ENCODE results near the gene KRTAP10-1. TPM values are rescaled to one million over a fixed set of nuclear protein-coding genes. Genes with fewer than 3 reads are reported as not detected.
"Not testable (repeated sequence)": the region's sequence is repeated elsewhere in the genome, so short reads cannot be mapped to it uniquely, and the experiment has no call there.

Gene KRTAP10-1
- total RNA-seq, 1 experiment from 2014 or later, result not detected

DNA sequence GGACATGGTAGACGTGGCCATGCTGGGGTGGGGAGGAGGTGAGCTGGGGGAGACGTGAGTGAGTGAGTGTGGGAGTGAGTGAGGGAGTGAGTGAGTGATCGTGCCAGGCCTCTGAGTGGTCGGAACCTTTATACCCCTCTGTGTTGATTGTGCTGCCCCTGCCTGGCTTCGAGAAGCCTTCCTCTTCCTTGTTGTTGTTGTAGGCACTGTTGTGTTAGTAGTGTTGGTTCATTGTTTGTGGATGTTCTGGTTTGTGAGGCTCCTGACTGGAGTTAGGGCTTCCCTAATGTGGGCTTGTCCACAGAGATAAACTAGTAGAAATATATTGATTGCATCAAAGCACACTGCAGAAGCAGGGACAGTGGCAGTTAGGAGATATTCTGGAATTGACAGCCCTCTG is 18.7 kb upstream of the KRTAP10-1 start, which contains the start of gene KRTAP10-3:
Gene KRTAP10-3, minus strand, starts transcription at position 101 of the 400 bp plus-strand sequence. Its CDS starts 80 bp downstream, at position 21.
- peak; percentile 20 for DNase-seq
- Histone ChIP-seq H3K27me3 (ENCODE audit: control insufficient read depth, insufficient read depth, low read length) (no peaks in the 10 kb centered on the region), H3K36me3 (replicated peaks; ENCODE audit: control insufficient read depth, insufficient read depth, low read length) (no peaks in the 10 kb centered on the region), H3K4me3 (ENCODE audit: insufficient read depth, low read depth, low read length) (no peak within 1 kb of the TSS)

DNA sequence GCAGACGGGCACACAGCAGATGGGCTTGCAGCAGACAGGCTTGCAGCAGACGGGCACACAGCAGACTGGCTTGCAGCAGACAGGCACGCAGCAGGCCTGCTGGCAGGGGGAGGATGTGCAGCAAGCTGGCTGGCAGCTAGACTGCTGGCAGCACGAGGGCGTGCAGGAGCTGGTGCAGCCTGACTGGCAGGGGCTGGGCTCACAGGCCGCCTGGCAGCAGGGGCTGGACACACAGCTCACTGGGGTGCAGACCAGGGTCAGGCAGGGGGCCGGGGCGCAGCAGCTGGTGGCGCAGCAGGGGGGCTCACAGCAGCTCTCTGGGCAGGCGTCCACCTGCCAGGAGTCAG is 18.3 kb upstream of the KRTAP10-1 start:
- H3K36me3 ChIP-seq (replicated peaks; ENCODE audit: control insufficient read depth, insufficient read depth, low read length); H3K27me3 ChIP-seq (ENCODE audit: control insufficient read depth, insufficient read depth, low read length); DNase-seq; H3K4me3 ChIP-seq (ENCODE audit: insufficient read depth, low read depth, low read length): not testable (repeated sequence)

DNA sequence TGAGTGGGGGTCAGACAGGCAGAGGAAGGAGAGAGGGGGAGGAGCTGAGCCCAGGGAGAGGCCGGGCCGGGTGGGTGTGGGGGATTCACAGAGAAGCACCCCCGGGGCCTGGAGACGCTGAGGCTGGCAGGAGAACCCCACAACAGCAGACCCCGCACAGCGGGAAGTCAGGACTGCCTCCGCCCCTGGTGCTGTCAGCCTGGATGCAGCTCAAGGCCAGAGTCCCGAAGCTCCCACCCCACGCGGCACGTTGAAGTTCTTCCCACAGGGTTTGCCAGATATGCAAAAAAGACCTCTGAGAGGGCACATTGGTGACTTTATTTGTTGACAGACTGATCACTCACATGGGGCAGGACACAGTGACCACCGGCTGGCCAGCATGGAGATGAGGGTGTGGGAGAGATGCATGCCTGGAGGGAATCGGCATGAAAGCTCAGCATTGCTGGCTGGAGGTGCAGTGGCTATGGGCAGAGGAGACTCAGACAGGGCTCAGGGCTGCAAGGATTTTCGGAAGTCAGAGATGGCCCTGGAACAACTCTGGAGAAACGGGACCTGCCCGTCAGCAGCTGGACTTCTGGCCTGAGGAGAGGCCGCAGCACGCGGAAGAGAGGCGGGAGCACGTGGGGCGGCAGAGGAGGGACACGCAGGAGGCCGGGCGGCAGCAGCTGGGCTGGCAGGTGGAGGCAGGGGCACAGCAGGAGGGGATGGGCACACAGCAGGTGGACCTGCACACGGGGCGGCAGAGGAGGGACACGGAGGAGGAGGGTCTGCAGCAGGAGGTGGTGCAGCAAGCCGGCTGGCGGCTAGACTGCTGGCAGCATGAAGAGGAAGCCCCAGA is 17.7 kb upstream of the KRTAP10-1 start:
- no peak overlapping the region for H3K4me3 ChIP-seq (ENCODE audit: insufficient read depth, low read depth, low read length)
- H3K36me3 ChIP-seq (replicated peaks; ENCODE audit: control insufficient read depth, insufficient read depth, low read length), result no peaks in the 10 kb centered on the region
- no peaks in the 10 kb centered on the region for H3K27me3 ChIP-seq (ENCODE audit: control insufficient read depth, insufficient read depth, low read length)
- DNase-seq, result peak; percentile 66

DNA sequence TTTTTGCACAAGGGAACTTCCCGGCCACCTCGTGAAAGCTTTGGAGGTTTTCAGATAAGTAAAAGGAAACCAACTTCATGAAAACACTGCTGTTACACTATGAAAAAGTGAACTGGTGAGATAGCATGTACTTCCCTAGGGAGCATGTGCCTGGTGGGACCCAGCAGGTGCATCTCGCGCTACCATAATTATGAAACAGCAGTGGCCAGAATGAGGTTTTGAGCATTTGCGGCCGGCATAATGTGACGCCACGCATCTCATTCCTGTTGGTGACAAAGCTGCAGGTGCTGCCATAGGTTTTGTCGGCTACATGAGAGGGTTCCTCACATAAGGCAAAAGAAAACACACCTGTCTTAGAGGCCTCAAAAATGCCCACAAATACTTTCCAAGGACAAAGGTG is 16.9 kb upstream of the KRTAP10-1 start:
- DNase-seq, result peak; percentile 16
- H3K27me3 ChIP-seq (ENCODE audit: control insufficient read depth, insufficient read depth, low read length), result no peaks in the 10 kb centered on the region
- no peaks in the 10 kb centered on the region for H3K36me3 ChIP-seq (replicated peaks; ENCODE audit: control insufficient read depth, insufficient read depth, low read length)

DNA sequence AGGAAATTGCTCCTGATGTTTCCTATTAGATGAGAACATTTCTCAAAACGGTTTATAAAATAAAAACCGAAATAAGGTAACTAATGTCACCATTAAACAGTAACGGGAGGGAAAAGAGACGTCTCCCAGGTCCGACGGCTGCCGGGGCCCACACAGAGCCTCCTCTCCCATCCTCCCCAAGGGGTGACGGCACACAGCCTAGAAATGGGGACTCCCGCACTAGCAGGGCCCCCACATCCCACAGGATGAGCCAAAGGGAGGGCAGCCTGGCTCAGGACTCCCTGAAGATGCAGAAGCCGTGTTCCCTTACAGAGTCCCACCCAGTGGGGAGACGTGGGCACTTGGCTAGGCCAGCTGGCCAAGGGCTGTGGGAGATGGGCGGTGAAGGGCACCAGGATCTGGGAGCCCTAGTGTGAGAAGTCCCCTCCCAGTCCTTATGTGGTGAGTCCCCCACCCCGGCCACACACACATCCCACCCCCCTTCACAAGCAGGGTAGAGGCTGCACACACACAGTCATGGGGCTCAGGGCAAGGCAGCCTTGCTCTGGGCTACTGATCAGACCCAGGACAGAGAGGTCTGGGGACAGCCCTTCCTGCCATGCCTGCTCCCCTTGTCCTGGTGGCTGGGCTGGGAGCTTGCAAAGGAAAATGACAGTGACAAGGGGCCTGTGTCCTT is 15.3 kb upstream of the KRTAP10-1 start:
- no peak overlapping the region for H3K4me3 ChIP-seq (ENCODE audit: insufficient read depth, low read depth, low read length)
- no peaks in the 10 kb centered on the region for H3K27me3 ChIP-seq (ENCODE audit: control insufficient read depth, insufficient read depth, low read length)
- peak; percentile 51 for DNase-seq
- H3K36me3 ChIP-seq (replicated peaks; ENCODE audit: control insufficient read depth, insufficient read depth, low read length), result no peaks in the 10 kb centered on the region

More for the DNA sequence above, 16.9 kb upstream of the KRTAP10-1 start:
- no peak overlapping the region for H3K4me3 ChIP-seq (ENCODE audit: insufficient read depth, low read depth, low read length)

DNA sequence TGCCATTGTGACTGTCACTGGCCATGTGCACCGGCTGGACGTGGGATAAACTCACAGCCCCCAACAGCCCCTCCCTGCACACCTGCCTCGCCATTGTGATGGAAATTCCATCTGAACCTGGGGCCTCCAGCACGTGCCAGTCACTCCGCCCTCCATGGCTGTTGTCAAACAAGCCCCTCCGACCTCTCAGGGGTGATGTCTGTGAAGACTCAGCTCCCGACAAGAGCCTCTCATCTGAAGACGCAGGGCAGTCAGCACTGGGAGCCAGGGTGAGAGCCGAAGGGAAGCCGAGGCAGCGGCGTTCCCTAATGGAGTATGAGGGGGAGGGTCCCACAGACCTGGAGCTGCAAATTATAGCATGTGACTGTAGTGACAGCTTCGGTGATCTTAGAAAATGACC is 12.7 kb upstream of the KRTAP10-1 start:
- H3K27me3 ChIP-seq (ENCODE audit: control insufficient read depth, insufficient read depth, low read length), result no peaks in the 10 kb centered on the region
- no peak for DNase-seq
- H3K4me3 ChIP-seq (ENCODE audit: insufficient read depth, low read depth, low read length), result no peak overlapping the region
- H3K36me3 ChIP-seq (replicated peaks; ENCODE audit: control insufficient read depth, insufficient read depth, low read length), result no peaks in the 10 kb centered on the region

DNA sequence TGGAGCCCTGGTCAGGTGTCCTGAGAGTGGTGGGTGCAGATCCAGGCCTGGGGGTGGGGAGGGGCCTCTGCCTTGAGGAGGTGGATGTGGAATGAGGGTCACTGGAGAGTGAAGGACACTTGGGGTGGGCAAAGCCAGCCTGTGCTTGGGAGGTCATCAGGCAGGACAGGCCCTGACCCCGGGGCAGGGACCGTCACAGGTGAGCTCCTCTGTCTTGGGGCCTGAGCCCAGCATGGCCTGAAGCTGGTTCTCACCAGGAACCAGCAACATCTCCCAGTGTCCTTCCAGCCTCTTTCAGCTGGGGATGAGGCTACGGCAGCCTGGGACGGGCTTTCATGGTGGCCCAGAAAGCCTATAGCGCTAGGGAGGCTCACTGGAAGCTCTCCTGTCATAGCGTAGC is 12.1 kb upstream of the KRTAP10-1 start:
- no peak for DNase-seq
- no peaks in the 10 kb centered on the region for H3K36me3 ChIP-seq (replicated peaks; ENCODE audit: control insufficient read depth, insufficient read depth, low read length)
- no peaks in the 10 kb centered on the region for H3K27me3 ChIP-seq (ENCODE audit: control insufficient read depth, insufficient read depth, low read length)
- H3K4me3 ChIP-seq (ENCODE audit: insufficient read depth, low read depth, low read length), result no peak overlapping the region

DNA sequence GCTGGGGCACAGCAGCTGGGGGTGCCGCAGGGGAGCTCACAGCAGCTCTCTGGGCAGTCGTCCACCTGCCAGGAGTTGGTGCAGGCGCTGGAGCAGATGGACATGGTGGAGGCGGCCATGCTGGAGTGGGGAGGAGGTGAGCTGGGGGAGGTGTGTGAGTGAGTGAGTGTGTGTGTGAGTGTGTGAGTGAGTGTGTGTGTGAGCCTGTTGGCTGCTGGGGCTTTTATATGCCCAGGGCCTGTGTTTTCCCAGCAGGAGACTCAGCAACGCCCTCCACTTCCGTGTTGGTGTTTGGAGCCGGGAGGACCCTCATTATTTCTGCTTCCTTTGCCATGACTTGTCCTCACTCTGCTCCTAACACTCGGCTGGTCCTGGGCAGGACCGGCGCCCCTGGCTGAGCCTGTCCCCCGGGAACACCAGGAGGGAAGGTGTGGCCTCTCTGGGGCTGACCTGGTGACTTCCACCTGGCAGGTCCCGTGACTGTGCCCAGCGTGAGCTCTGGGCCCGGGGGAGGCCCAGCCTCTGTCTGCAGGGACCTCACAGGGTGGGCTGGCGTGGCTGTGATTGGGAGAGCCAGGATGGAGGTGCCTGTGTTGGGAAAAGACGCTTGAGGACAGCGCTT is 11.5 kb upstream of the KRTAP10-1 start, which contains the start of gene KRTAP10-2:
Gene KRTAP10-2, minus strand, starts transcription at position 166 of the 622 bp plus-strand sequence. Its CDS starts 47 bp downstream, at position 119.
- H3K4me3 ChIP-seq (ENCODE audit: insufficient read depth, low read depth, low read length), result no peak within 1 kb of the TSS
- peak; percentile 31 for DNase-seq
- no peaks in the 10 kb centered on the region for H3K27me3 ChIP-seq (ENCODE audit: control insufficient read depth, insufficient read depth, low read length)
- no peaks in the 10 kb centered on the region for H3K36me3 ChIP-seq (replicated peaks; ENCODE audit: control insufficient read depth, insufficient read depth, low read length)

DNA sequence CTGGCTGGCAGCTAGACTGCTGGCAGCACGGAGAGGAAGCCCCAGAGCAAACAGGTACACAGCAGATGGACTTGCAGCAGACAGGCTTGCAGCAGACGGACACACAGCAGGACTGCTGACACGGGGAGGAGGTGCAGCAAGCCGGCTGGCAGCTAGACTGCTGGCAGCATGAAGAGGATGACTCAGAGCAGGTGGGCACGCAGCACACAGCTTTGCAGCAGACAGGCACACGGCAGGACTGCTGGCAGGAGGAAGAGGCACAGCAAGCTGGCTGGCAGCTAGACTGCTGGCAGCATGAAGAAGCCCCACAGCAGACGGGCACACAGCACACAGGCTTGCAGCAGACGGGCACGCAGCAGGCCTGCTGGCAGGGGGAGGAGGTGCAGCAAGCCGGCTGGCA is 10.8 kb upstream of the KRTAP10-1 start:
- H3K4me3 ChIP-seq (ENCODE audit: insufficient read depth, low read depth, low read length), result no peak overlapping the region
- no peak for DNase-seq
- H3K27me3 ChIP-seq (ENCODE audit: control insufficient read depth, insufficient read depth, low read length), result no peaks in the 10 kb centered on the region
- H3K36me3 ChIP-seq (replicated peaks; ENCODE audit: control insufficient read depth, insufficient read depth, low read length), result no peaks in the 10 kb centered on the region

DNA sequence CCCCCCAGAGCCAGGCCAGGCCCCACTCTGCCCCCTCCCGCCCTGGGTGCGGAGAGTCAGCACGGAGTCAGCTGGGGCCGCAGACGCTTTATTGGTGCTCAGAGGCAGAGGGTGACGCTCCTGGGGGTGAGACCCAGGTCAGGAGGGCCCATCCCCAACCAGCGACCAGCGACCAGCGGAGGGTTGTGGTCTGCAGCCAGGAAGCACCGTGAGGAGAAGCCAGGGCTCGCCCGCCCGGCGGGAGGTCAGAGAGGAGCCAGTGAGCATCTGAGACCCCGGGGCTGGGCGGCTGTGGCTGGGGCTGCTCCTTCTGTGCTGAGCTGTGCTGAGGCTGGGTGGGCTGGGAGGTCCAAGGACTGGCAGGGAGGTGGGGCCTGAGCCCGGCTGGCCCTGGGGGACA is 10.3 kb upstream of the KRTAP10-1 start:
- H3K27me3 ChIP-seq (ENCODE audit: control insufficient read depth, insufficient read depth, low read length); H3K4me3 ChIP-seq (ENCODE audit: insufficient read depth, low read depth, low read length); H3K36me3 ChIP-seq (replicated peaks; ENCODE audit: control insufficient read depth, insufficient read depth, low read length): not testable (repeated sequence)
- DNase-seq, result peak; percentile 65

DNA sequence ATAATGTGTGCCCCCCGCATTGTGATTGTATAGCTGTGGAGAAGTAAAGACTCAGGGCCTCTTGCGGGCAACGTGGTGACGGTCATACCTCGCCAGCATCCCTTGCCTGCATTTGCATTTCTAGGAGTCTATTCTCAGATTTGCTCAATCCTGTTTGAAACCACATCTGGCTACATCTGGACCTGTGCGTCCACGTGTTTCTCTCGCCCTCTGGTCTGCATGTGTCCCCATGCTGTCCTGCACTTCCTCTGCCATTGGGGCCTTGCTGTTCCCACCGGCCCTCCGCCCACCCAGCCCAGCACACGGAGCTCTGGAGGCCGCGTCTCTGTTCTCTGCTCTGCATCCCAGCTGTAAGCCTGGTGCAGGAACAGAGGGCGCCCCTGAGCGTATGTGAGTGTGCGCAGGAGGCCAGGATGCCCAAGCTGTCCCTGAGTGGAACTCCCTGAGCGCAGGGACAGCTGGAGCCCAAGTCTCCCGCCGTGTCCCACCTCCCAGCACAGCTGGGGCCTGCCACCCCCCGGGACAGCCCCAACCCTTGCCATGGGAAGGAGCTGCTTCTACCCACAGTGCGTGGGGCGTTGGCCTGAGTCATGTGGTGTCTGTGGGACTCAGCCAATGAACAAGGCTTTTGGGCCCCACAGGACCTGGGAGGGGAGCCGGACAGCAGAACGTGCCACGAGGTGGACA is 9.7 kb upstream of the KRTAP10-1 start:
- H3K27me3 ChIP-seq (ENCODE audit: control insufficient read depth, insufficient read depth, low read length), result no peaks in the 10 kb centered on the region
- no peak overlapping the region for H3K4me3 ChIP-seq (ENCODE audit: insufficient read depth, low read depth, low read length)
- DNase-seq, result no peak
- no peaks in the 10 kb centered on the region for H3K36me3 ChIP-seq (replicated peaks; ENCODE audit: control insufficient read depth, insufficient read depth, low read length)

DNA sequence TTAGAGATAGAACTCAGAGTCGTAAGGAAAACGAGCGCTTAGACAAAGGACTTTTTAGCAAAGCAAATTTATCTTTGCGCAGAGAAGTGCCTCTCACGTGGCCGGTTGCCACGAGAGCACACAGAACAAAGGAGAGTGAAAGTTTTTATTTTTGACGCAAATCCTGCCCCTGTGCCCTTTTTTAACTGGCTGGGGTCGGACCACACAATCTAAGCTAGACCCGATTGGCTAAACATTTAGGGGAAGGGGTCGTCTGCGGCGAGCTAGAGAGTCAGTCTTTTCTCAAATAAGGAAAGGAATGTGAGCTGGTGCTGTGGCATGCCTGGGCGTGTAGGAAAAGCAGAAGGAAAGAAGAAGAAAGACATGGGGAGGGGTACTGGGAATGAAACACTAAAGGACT is 8.9 kb upstream of the KRTAP10-1 start:
- H3K4me3 ChIP-seq (ENCODE audit: insufficient read depth, low read depth, low read length), result no peak overlapping the region
- no peaks in the 10 kb centered on the region for H3K36me3 ChIP-seq (replicated peaks; ENCODE audit: control insufficient read depth, insufficient read depth, low read length)
- peak; percentile 63 for DNase-seq
- H3K27me3 ChIP-seq (ENCODE audit: control insufficient read depth, insufficient read depth, low read length), result no peaks in the 10 kb centered on the region

DNA sequence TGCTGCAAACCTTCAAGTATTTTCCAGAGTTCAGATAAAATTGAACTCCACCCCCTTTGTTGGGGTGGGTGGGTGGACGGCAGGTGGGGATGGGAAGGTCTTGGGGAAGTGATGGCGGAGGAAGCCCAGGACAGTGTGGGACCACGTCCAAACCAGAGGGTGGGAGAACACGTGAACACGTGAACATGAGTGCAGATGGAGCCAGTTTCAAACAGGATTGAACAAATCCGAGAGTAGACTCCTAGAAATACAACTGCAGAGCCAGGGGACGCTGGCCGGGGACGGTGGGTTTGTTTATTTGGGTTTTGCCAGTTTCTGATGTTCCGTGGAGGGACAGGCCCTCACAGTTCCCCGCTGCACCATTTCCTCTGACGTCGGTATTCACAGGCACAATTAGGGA is 8.4 kb upstream of the KRTAP10-1 start:
- Histone ChIP-seq H3K27me3 (ENCODE audit: control insufficient read depth, insufficient read depth, low read length) (no peaks in the 10 kb centered on the region), H3K4me3 (ENCODE audit: insufficient read depth, low read depth, low read length) (no peak overlapping the region), H3K36me3 (replicated peaks; ENCODE audit: control insufficient read depth, insufficient read depth, low read length) (no peaks in the 10 kb centered on the region)
- DNase-seq, result peak; percentile 30

DNA sequence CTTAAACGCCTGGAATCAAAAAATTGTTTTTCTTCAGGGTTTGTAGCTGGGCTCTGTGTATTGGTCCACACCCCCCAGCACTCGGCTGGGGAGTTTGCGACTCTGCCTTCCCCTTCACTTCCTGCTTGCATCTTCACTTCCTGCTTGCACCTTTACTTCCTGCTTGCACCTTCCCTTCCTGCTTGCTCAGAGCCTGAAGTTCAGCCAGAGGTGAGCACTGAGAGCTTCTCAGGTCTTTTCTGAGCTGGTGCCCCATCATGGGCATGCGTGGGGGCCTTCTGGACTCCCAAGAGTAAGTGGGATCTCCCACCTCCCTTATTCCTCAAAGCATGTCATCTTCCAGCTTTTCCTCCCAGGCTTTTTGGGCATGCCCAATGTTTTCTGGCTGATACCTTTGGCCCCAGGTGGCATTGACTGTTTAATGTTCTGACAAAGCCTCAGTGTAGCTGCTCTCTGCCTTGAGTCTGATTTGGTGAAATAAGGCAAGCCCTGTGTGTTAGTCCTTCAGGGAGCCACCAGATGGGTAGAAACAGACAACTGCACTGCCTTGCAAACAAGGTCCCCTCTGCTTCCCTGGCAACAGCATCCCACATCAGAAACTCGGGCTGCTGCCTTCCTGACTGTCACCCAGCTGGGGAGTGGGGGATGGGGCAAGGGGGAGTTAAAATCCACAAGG is 7.8 kb upstream of the KRTAP10-1 start:
- Histone ChIP-seq H3K27me3 (ENCODE audit: control insufficient read depth, insufficient read depth, low read length) (no peaks in the 10 kb centered on the region), H3K4me3 (ENCODE audit: insufficient read depth, low read depth, low read length) (no peak overlapping the region), H3K36me3 (replicated peaks; ENCODE audit: control insufficient read depth, insufficient read depth, low read length) (no peaks in the 10 kb centered on the region)
- peak; percentile 43 for DNase-seq

Data from H7 (cell line).